Brain microvascular endothelial cell (primary cell): Measurements from ENCODE around the gene SSU72.
"Not testable (repeated sequence)": the region's sequence is repeated elsewhere in the genome, so short reads cannot be mapped to it uniquely, and the experiment has no call there.

Experiments
- DNase-seq: peaks from one replicate; pipeline ENCODE4 v3.0.0-alpha.2; 2020
- H3K27ac ChIP-seq: fragments of 250-450 bp; sonication (Bioruptor Pico); 2 replicates; pipeline ENCODE4 v1.5.1; 2020; ENCODE audit warnings: mild to moderate bottlenecking, moderate library complexity
- H3K27me3 ChIP-seq: fragments of 250-450 bp; sonication (Bioruptor Pico); replicated peaks from 2 replicates; pipeline ENCODE4 v1.5.1; 2020; ENCODE audit warnings: mild to moderate bottlenecking
- H3K36me3 ChIP-seq: fragments of 250-450 bp; sonication (Bioruptor Pico); replicated peaks from 2 replicates; pipeline ENCODE4 v1.5.1; 2020; ENCODE audit warnings: mild to moderate bottlenecking
- H3K4me3 ChIP-seq: 2 replicates; pipeline ENCODE4 v1.5.1; 2011; ENCODE audit warnings: low read depth, mild to moderate bottlenecking, control low read depth, low read length, moderate library complexity
- in situ Hi-C: cut with HindIII; loops from 2 replicates; pipeline ENCODE4 v1.10.0; 2017; ENCODE audit warnings: low sequenced_read_pairs, low pct_ligation_motif_present
- TF ChIP-seq, protein P1 (sequence below): IDR thresholded peaks from 2 replicates; pipeline ENCODE4 v1.5.1; 2011; ENCODE audit warnings: low read depth, mild to moderate bottlenecking, moderate library complexity, low read length, control low read depth, inconsistent platforms; ENCODE audit errors: missing control alignments

Gene SSU72

DNA sequence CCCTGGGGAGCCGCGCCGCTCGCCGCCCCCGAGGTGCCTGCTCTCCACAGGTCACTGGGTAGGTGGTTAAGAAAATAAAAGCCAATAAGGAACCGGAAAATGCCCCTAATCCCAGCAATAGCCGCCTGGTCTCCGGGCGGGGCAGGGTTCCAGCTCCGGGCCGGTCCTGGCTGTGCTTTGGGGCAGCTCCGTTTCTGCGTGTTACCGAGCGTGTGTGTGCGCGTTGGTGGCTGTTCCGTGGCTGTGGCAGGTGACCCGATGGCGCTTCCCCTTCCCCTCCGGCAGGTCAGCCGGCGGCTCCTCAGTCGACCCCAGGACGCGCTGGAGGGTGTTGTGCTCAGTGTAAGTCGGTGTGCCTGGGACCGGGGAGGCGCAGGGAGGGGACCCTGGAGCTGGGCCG is 51.4 kb downstream of the SSU72 start:
- in situ Hi-C loops = not testable (repeated sequence)

DNA sequence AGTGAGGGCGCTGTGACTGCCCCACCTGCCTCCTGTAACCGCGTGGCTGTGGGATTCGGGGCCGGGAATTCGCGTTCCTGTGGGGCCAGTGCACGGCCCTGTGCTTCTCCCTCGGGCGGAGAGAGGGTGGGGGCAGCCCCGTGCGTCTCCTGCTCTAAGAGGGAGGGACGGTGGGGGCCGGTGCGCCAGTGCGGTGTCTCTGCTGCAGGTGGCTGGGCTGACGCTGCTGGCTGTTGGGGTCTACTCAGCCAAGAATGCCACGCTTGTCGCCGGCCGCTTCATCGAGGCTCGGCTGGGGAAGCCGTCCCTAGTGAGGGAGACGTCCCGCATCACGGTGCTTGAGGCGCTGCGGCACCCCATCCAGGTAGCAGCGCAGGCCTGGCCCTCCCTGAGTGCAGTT is 52.1 kb downstream of the SSU72 start:
- H3K4me3 ChIP-seq, H3K27ac ChIP-seq, H3K27me3 ChIP-seq, in situ Hi-C loops, DNase-seq: not testable (repeated sequence)
- H3K36me3 ChIP-seq = peaks cover 42% of the 10 kb centered on the region

More for the DNA sequence above, 51.4 kb downstream of the SSU72 start:
- not testable (repeated sequence) for H3K4me3 ChIP-seq, DNase-seq, H3K27ac ChIP-seq, H3K27me3 ChIP-seq
- peaks cover 43% of the 10 kb centered on the region for H3K36me3 ChIP-seq

GRCh38 chr1:1521331-1521730 is 53.3 kb downstream of the SSU72 start:
- Histone ChIP-seq H3K27ac (no peak overlapping the region), H3K4me3 (no peak overlapping the region), H3K36me3 (peaks cover 43% of the 10 kb centered on the region), H3K27me3 (no peaks in the 10 kb centered on the region)
- DNase-seq = no peak
- TF ChIP-seq, protein P1, sequence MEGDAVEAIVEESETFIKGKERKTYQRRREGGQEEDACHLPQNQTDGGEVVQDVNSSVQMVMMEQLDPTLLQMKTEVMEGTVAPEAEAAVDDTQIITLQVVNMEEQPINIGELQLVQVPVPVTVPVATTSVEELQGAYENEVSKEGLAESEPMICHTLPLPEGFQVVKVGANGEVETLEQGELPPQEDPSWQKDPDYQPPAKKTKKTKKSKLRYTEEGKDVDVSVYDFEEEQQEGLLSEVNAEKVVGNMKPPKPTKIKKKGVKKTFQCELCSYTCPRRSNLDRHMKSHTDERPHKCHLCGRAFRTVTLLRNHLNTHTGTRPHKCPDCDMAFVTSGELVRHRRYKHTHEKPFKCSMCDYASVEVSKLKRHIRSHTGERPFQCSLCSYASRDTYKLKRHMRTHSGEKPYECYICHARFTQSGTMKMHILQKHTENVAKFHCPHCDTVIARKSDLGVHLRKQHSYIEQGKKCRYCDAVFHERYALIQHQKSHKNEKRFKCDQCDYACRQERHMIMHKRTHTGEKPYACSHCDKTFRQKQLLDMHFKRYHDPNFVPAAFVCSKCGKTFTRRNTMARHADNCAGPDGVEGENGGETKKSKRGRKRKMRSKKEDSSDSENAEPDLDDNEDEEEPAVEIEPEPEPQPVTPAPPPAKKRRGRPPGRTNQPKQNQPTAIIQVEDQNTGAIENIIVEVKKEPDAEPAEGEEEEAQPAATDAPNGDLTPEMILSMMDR = no peak
- in situ Hi-C loops = no loop called here

DNA sequence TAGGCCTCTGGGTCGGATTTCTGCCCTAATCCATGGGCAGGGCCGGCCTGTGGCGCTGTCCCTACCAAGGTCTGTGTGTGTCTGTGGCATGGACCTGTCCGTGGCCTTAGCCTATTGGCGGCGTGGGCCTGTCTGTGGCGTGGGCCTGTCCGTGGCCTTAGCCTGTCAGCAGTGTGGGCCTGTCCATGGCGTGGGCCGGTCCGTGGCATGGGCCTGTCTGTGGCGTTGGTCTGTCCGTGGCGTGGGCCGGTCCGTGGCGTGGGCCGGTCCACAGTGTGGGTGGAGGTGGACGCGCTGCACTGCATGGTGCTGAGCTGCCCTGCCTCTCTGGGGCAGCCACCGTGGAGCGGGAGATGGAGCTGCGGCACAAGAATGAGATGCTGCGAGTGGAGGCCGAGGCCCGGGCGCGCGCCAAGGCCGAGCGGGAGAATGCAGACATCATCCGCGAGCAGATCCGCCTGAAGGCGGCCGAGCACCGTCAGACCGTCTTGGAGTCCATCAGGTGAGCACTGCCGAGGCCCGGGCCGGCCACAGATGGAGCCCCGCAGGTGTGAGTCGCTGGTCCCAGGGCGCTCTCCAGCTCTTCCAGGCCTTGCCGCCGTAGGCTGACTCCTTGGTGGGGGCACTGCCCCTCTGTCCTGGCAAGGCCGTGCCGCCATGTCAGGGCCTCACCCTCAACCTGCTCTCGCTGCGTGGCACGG is 54.7 kb downstream of the SSU72 start:
- in situ Hi-C loops, H3K27me3 ChIP-seq, H3K4me3 ChIP-seq, H3K27ac ChIP-seq, DNase-seq: not testable (repeated sequence)
- H3K36me3 ChIP-seq = peaks cover 39% of the 10 kb centered on the region

GRCh38 chr1:1518621-1519007 is 56.0 kb downstream of the SSU72 start:
- H3K36me3 ChIP-seq = peaks cover 35% of the 10 kb centered on the region
- H3K27me3 ChIP-seq, DNase-seq, H3K27ac ChIP-seq, H3K4me3 ChIP-seq, in situ Hi-C loops: not testable (repeated sequence)

DNA sequence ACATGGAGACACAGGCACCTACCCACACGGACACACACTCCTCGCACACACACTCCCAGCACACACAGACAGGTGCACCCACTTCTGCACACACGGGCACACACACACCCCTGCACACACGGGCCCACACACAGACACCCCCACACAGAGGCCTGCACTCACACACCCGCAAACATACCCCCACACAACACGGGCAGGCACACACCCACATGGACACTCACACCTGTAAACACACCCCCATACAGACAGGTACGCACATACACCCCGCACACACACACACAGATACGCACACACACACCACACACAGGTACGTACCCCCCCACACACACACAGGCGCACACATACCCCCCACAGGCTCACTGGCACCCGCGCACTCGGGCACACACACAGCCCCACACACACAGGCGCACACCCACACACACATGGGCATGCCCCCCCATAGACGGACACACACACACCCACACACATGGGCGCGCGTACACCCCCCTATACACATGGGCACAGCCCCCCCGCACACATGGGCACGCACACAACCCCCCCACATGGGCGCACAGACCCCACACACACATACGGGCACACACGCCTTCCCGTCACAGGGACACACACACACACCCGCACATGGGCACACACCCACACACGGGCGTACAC is 56.6 kb downstream of the SSU72 start:
- in situ Hi-C loops = no loop called here
- Histone ChIP-seq H3K36me3 (peaks cover 34% of the 10 kb centered on the region), H3K4me3 (no peak overlapping the region), H3K27me3 (no peaks in the 10 kb centered on the region), H3K27ac (no peak overlapping the region)
- TF ChIP-seq, protein P1 = no peak
- DNase-seq = no peak

GRCh38 chr1:1516923-1517322 is 57.7 kb downstream of the SSU72 start:
- H3K27ac ChIP-seq, H3K4me3 ChIP-seq, DNase-seq, H3K27me3 ChIP-seq, in situ Hi-C loops: not testable (repeated sequence)
- peaks cover 28% of the 10 kb centered on the region for H3K36me3 ChIP-seq

- H3K27ac ChIP-seq = not testable (repeated sequence)
Observed at GRCh38 chr1:1514376-1514775, 60.3 kb downstream of the SSU72 start.

GRCh38 chr1:1513675-1514074 is 61.0 kb downstream of the SSU72 start:
- in situ Hi-C loops, DNase-seq, H3K27me3 ChIP-seq, H3K27ac ChIP-seq: not testable (repeated sequence)
- peak overlapping the region; percentile 9 for H3K4me3 ChIP-seq
- peaks cover 12% of the 10 kb centered on the region for H3K36me3 ChIP-seq

More at GRCh38 chr1:1514376-1514775, 60.3 kb downstream of the SSU72 start:
- H3K4me3 ChIP-seq, in situ Hi-C loops, H3K27me3 ChIP-seq, DNase-seq: not testable (repeated sequence)
- peaks cover 13% of the 10 kb centered on the region for H3K36me3 ChIP-seq

DNA sequence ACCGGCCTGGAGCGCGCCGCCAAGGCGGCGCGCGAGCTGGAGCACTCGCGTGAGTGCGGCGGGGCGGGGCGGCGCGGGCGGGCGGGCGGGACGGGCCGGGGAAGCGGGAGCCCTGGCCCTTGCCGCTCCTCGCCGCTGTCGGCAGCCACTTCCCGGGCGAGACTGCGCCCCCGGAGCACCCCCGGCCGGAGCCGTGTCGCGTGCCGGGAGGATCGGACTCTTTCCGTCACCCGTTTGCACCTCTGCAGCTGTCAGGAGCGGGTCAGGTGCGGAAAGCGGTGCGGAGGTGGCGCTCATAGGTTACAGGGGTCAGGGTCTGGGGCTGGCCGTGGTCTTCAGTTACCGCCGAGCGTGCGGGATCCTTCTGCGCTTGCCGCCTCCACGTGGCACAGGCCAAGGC is 62.2 kb downstream of the SSU72 start:
- H3K27me3 ChIP-seq, H3K36me3 ChIP-seq, H3K27ac ChIP-seq, in situ Hi-C loops, DNase-seq: not testable (repeated sequence)
- peak overlapping the region; percentile 62 for H3K4me3 ChIP-seq
